ENCODE results near the gene SEPTIN12. TPM values are rescaled to one million over a fixed set of nuclear protein-coding genes. Genes with fewer than 3 reads are reported as not detected.
A peak's percentile ranks its signal among the peaks of the same experiment; 100 is the strongest.

SEPTIN12 gene
- total RNA-seq, 4 donors from 2014 or later = 0.54 TPM; not detected in 3

DNA sequence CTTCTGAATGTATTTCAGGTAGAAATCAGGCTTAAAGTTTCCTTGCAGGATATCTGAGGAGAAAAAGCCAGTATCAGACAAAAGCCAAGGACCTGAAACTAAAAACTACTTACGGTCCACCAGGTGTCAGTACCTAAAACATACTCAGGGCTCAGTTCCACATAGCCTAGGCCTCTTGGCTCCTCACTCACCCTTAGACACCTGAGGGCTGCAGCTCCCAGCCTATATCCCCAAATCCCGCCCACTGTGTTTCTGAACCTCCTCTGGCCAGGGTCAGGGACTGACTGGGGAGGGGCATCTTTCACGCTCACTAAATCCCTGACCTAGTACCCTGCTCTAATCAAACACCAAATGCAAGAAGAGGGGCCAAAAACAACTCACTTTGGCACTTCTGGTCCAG lies 23.1 kb upstream of the SEPTIN12 start:
- TF ChIP-seq POLR2A (IDR thresholded peaks at IDR 0.05) = no peak
- TF ChIP-seq, protein P1, sequence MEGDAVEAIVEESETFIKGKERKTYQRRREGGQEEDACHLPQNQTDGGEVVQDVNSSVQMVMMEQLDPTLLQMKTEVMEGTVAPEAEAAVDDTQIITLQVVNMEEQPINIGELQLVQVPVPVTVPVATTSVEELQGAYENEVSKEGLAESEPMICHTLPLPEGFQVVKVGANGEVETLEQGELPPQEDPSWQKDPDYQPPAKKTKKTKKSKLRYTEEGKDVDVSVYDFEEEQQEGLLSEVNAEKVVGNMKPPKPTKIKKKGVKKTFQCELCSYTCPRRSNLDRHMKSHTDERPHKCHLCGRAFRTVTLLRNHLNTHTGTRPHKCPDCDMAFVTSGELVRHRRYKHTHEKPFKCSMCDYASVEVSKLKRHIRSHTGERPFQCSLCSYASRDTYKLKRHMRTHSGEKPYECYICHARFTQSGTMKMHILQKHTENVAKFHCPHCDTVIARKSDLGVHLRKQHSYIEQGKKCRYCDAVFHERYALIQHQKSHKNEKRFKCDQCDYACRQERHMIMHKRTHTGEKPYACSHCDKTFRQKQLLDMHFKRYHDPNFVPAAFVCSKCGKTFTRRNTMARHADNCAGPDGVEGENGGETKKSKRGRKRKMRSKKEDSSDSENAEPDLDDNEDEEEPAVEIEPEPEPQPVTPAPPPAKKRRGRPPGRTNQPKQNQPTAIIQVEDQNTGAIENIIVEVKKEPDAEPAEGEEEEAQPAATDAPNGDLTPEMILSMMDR (IDR thresholded peaks at IDR 0.05) = no peak
- WGBS, 2 donors = 93 to 96% methylated on average over 3 of the region's 3 CpGs
- no peak for DNase-seq
- Histone ChIP-seq H3K27me3 (no peaks in the 10 kb centered on the region), H3K4me1 (no peaks in the 10 kb centered on the region), H3K9me3 (no peaks in the 10 kb centered on the region), H3K27ac (no peak overlapping the region), H3K36me3 (peaks cover 26 to 74% of the 10 kb centered on the region in 2 donors), H3K4me3 (replicated peaks in 1 of 3) (no peak overlapping the region)
- intact Hi-C loops (cut with DNase I) = no loop called here

- H3K4me3 ChIP-seq (replicated peaks in 1 of 3) = no peak overlapping the region
- H3K36me3 ChIP-seq = peaks cover 14 to 33% of the 10 kb centered on the region in 2 donors
- TF ChIP-seq, protein P1 (IDR thresholded peaks at IDR 0.05) = no peak
- TF ChIP-seq POLR2A (IDR thresholded peaks at IDR 0.05) = no peak
- H3K27ac ChIP-seq = no peak overlapping the region
- WGBS, 2 donors = 97 to 98% methylated on average over 6 of the region's 6 CpGs
- intact Hi-C loops (cut with DNase I) = no loop called here
- no peak for DNase-seq
- no peaks in the 10 kb centered on the region for H3K9me3 ChIP-seq
- H3K27me3 ChIP-seq = no peaks in the 10 kb centered on the region
- peaks cover 6 to 8% of the 10 kb centered on the region in 2 donors for H3K4me1 ChIP-seq
Measured at GRCh38 chr16:4806280-4806679, 18.1 kb upstream of the SEPTIN12 start.

DNA sequence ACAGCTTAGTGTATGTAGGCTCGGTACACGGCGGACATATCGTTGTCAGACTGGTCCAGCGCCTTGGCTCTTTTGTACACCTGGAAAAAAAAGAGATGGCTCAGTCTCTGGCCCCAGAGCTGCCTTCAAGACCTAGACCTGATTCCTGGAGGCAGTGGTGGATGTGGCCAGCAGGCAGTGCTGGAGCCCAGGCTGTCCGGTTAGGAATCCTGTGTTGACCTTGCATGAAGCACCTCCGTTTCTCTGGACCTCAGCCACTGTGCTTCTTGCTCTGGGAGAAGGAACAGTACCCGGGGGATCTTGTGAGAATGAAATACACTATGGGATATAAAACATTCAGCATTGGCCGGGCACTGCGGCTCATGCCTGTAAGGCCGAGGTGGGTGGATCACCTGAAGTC lies 17.1 kb upstream of the SEPTIN12 start:
- 89 to 96% methylated on average over 11 of the region's 11 CpGs for WGBS, 2 donors
- peaks cover 8% of the 10 kb centered on the region in 2 donors for H3K4me1 ChIP-seq
- no peaks in the 10 kb centered on the region for H3K9me3 ChIP-seq
- intact Hi-C loops (cut with DNase I) = no loop called here
- no peak overlapping the region for H3K27ac ChIP-seq
- TF ChIP-seq, protein P1 (IDR thresholded peaks at IDR 0.05) = no peak
- no peak for TF ChIP-seq POLR2A (IDR thresholded peaks at IDR 0.05)
- no peaks in the 10 kb centered on the region for H3K27me3 ChIP-seq
- H3K4me3 ChIP-seq (replicated peaks in 1 of 3) = no peak overlapping the region
- H3K36me3 ChIP-seq = peaks cover 14 to 25% of the 10 kb centered on the region in 2 donors
- DNase-seq = no peak

- peaks cover 14% of the 10 kb centered on the region in 2 donors for H3K36me3 ChIP-seq
- no peak overlapping the region for H3K4me3 ChIP-seq (replicated peaks in 1 of 3)
- H3K27ac ChIP-seq = no peak overlapping the region
- TF ChIP-seq, protein P1 (IDR thresholded peaks at IDR 0.05) = no peak
- no peak for TF ChIP-seq POLR2A (IDR thresholded peaks at IDR 0.05)
- WGBS, 2 donors = 82 to 91% methylated on average over 25 of the region's 26 CpGs
- DNase-seq = no peak
- no peaks in the 10 kb centered on the region for H3K27me3 ChIP-seq
- intact Hi-C loops (cut with DNase I) = loop anchor here (5.0 kb wide), 2 partner anchors 37 to 153 kb away; partner anchors contain the start of genes SEC14L5 and ZNF500
- peaks cover 8% of the 10 kb centered on the region in 2 donors for H3K4me1 ChIP-seq
- H3K9me3 ChIP-seq = no peaks in the 10 kb centered on the region
Measured at GRCh38 chr16:4803898-4804762, 16.0 kb upstream of the SEPTIN12 start.

GRCh38 chr16:4803401-4803844 lies 15.3 kb upstream of the SEPTIN12 start:
- Histone ChIP-seq H3K4me1 (peaks cover 8% of the 10 kb centered on the region in 2 donors), H3K27me3 (no peaks in the 10 kb centered on the region), H3K27ac (no peak overlapping the region), H3K9me3 (no peaks in the 10 kb centered on the region), H3K36me3 (peaks cover 9 to 14% of the 10 kb centered on the region in 2 donors), H3K4me3 (replicated peaks in 1 of 3) (peak overlapping the region in 2 of 3 donors; percentile 58 to 80)
- WGBS, 2 donors = 62 to 74% methylated on average over 8 of the region's 8 CpGs
- TF ChIP-seq, protein P1 (IDR thresholded peaks at IDR 0.05) = no peak
- no peak for TF ChIP-seq POLR2A (IDR thresholded peaks at IDR 0.05)
- intact Hi-C loops (cut with DNase I) = loop anchor here (5.0 kb wide), 2 partner anchors 36 to 154 kb away; partner anchors contain the start of genes SEC14L5 and ZNF500
- DNase-seq = no peak

All from thyroid gland (tissue), 4 donors.